Measurements from ENCODE around the gene EXOSC3.
"Not testable (repeated sequence)": the region's sequence is repeated elsewhere in the genome, so short reads cannot be mapped to it uniquely, and the experiment has no call there.

The EXOSC3 gene

DNA sequence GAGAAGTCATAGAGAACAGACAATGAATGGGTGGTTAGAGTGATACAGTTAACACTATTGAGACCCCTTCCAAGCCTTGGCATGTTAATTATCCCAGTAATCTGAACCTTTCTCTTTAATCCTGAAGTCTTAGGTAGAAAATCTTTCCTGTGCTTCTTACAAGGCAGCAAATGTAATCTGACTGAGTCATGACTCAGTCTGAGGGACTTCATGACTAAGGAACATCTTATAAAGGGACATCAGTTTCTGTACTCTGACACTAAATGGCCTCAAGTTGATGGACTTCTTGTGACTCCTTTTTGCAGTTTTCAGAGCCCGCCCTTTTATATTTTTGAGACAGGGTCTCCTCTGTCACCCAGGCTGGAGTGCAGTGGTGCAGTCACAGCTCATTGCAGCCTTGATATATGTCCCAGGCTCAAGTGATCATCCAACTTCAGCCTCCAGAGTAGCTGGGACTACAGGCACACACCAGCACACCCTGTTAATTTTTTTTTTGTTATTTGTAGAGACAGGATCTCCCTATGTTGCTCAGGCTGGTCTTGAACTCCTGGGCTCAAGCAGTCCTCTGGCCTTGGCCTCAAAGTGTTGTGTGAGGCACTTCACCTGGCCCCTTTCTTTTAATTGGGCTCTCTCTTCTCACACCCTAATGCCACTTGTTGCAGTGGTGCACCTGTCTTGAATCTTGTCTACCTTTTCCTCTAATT, 9.5 kb downstream of the EXOSC3 start:
- DNase-seq (ENCODE audit: low read depth in 2 of 2): no peak

DNA sequence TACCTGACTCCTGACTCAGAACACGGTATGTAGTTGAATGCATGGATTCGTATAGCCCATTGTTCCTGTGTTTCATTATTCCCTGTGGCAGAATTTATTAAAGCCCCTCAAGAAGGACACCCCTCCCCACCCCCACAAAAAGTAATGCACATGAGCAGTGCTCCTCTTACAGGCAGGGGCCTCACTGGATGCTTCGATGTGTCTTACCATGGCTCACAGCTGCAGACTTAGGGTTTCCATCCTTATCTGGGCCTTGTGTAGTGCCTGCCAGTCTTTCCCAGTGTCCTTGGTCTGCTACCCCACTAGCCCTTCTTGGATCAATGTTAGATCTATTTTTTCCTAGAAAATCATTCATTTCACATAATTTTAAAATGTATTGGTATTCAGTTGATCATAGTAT, 14.9 kb downstream of the EXOSC3 start:
- DNase-seq (ENCODE audit: low read depth in 2 of 2): no peak

- no peak for DNase-seq (ENCODE audit: low read depth in 2 of 2)
Measured at GRCh38 chr9:37769306-37769705, 15.6 kb downstream of the EXOSC3 start.

GRCh38 chr9:37765263-37765662, 19.6 kb downstream of the EXOSC3 start:
- not testable (repeated sequence) for DNase-seq (ENCODE audit: low read depth in 2 of 2)

DNA sequence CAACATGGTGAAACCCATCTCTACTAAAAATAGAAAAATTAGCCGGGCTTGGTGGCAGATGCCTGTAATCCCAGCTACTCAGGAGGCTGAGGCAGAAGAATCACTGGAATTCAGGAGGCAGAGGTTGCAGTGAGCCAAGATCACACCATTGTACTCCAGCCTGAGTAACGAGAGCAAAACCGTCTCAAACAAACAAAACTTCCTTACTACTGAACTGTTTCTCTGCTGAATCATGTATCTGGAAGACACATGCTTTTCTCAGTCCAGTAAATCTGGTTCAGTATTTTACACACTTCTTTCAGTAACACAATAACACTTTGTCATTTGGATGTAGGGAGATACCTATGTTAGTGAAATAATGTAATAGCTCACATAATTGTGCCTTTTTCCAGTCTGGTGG, 23.4 kb downstream of the EXOSC3 start:
- no peak for DNase-seq (ENCODE audit: low read depth in 2 of 2)

GRCh38 chr9:37760416-37761161, 24.3 kb downstream of the EXOSC3 start:
- DNase-seq (ENCODE audit: low read depth in 2 of 2): no peak

GRCh38 chr9:37758747-37759146, 26.1 kb downstream of the EXOSC3 start:
- DNase-seq (ENCODE audit: low read depth in 2 of 2): no peak

GRCh38 chr9:37753489-37754190, 31.2 kb downstream of the EXOSC3 start, which contains the start of gene TRMT10B:
Gene TRMT10B, plus strand, starts transcription at chr9:37753805. Its CDS starts 8,127 bp downstream, at chr9:37761932.
- DNase-seq (ENCODE audit: low read depth in 2 of 2): peak; percentile 58 to 69

- no peak for DNase-seq (ENCODE audit: low read depth in 2 of 2)
Measured at GRCh38 chr9:37752642-37753488, 32.0 kb downstream of the EXOSC3 start.

DNA sequence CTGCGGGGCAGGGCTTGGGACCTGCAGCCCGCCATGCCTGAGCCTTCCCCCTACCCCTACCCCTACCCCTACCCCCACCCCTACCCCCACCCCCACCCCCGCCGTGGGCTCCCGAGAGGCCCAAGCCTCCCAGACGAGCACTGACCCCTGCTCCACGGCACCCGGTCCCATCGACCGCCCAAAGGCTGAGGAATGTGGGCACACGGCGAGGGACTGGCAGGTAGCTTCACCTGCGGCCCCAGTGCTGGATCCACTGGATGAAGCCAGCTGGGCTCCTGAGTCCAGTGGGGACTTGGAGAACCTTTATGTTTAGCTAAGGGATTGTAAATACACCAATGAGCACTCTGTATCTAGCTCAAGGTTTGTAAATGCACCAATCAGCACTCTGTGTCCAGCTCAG, 32.8 kb downstream of the EXOSC3 start:
- DNase-seq (ENCODE audit: low read depth in 2 of 2): not testable (repeated sequence)

DNA sequence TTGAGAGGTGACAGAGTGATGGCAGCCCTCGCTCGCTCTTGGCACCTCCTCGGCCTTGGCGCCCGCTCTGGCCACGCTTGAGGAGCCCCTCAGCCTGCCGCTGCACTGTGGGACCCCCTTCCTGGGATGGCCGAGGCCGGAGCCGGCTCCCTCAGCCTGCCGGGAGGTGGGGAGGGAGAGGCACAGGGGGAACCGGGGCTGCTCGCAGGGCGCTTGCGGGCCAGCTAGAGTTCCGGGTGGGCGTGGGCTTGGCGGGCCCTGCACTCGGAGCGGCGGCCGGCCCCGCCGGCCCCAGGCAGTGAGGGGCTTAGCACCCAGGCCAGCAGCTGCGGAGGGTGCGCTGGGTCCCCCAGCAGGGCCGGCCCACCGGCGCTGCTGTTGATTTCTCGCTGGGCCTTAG, 33.2 kb downstream of the EXOSC3 start:
- DNase-seq (ENCODE audit: low read depth in 2 of 2): not testable (repeated sequence)

DNA sequence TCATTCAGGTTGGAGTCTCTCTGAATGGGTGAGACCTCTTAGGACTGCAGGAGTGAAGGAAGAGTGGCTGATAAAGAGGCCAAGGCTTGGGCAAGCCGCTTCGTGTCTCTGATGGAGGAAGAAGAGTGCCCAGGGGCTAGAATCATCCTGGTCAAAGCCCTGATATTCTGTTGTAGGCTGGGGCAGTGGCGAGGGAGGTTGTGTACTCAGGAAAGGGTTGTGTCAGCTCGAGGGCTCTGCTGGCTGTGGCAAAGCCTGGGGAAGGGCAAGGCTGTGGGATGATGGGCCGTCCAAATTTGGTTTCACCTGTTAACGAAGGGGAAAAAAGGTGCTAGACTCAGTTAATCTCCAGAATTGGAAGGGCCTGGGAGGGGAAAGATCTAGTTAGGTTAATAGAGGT, 33.7 kb downstream of the EXOSC3 start:
- DNase-seq (ENCODE audit: low read depth in 2 of 2): no peak

DNA sequence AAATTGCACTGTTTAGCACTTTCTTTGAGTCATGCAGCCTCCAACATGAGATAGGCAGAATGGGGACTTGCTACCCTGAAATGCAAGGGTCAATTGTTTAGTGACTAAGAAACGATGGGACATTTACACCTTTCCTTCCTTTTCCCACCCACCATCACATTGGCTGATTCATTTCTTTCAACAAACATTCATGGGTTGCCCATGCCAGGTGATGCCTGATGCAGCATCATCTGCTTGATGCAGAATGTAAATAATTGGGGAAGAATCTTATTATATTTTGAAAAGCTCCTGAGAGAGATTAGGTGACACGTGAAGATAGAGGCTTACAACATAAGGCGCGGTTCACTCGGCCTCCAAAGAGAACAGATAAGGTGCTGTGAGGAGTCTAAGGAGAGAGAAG, 35.7 kb downstream of the EXOSC3 start:
- no peak for DNase-seq (ENCODE audit: low read depth in 2 of 2)

DNA sequence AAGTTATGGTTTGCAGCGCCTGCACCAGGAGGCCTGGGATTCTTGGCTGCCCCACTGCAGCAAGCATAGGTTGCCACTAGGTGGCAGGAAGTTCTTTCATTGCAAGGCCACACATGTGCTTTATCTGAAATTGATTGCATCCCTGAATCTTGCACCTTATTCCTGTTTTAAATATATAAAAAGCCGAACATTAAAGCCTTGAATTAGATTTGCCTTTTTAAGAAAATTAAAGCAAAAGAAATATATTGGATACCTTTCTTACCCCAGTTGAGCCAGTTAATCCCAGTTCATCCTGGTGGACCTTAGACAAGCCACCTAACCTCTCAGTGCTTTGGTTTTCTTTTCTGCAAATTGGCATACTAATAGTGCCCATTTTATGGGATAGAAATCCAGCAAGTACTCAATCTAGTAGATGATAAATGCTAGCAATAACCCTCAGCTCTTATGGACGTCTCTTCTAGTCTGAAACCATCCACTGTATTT, 37.6 kb downstream of the EXOSC3 start:
- DNase-seq (ENCODE audit: low read depth in 2 of 2): peak in 1 of 2 experiments; percentile 51

DNA sequence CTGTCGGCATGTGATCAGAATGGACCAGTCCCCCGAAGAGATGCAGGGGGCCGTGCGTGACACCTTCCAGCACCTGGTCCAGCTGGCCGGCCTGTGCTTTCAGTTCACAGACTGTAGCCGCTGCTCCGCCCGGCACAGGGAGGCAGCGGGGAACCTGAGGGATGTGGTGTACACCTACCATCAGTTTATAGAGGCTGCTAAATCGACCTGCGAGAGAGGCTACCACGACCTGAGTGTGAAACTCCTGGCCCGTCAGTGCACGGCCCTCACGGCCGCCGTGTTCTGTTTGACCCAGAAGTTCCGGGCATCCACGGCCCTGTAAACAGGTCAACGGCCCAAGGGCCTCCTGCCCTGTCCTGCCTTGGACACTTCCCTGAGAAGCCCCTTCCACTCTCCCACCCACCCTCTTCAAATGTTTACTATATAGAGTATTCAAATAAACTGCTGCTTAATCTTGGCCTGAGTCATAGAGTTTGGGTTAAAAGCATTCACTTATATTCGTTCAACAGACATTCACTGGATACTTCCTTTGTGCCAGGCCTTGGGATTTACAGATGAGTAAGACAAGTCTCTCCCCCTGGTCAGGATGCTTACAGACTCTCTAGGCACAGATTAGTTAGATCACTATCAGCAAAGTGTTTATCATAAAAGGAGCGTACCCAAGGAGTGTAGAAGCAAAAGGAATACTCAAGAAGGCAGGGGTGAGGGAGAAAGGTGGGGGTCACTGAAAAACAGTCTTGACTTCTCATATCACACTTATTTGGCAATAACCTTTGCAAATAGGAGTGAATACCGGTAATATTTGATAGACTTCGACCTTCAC, 38.2 kb downstream of the EXOSC3 start:
- no peak for DNase-seq (ENCODE audit: low read depth in 2 of 2)

GRCh38 chr9:37745970-37746369, 38.9 kb downstream of the EXOSC3 start:
- no peak for DNase-seq (ENCODE audit: low read depth in 2 of 2)

- DNase-seq (ENCODE audit: low read depth in 2 of 2): no peak
Measured at GRCh38 chr9:37740631-37741328, 44.1 kb downstream of the EXOSC3 start.

DNA sequence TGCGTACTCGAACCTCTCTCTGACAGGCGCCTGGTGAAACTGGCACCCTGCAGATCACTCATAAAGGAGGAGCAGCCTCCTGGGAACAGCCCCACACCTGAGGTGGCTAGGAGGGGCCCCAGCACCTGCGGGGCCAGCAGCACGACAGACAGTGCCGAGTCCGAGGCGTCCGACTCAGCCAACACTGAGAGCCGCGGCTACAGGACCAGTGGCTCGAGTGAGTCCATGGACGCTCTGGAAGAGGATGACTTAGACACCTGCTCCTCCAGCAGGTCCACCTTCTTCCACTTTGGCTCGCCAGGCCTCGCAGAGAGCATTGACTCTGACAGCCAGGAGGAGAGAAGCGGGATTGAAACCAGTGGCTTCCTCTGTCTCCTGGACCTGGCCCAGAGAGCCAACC, 44.7 kb downstream of the EXOSC3 start:
- DNase-seq (ENCODE audit: low read depth in 2 of 2): no peak

DNA sequence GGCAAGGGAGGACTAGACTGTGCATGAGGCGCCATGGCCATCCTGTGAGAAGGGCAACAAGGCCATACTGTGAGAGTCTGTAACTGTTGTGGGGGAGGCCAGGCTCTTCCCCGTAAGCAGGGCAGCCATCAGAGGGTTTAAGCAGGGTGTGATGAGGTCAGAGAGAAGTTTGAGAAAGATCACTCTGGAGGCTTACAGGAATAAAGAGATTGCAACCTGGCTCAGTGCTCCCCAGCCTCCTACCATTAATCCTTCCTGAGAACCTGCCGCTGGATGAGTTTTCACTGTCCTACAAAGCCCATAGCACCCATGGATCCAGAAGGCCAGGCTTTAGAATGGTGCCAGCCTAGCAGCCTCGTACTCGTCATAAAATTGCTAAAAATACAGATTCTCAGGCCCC, 45.6 kb downstream of the EXOSC3 start:
- no peak for DNase-seq (ENCODE audit: low read depth in 2 of 2)

- DNase-seq (ENCODE audit: low read depth in 2 of 2): no peak
Measured at GRCh38 chr9:37732952-37733351, 51.9 kb downstream of the EXOSC3 start.

All from stimulated activated CD4-positive, alpha-beta T cell treated with anti-CD3 and anti-CD28 coated beads, Interleukin-12 subunit alpha, Interleukin-12 subunit beta, amount 100 ng/mL, for 24 hours (primary cell).